Endodermal cell (in vitro differentiated cells): ENCODE results near the gene LRRIQ1. TPM values are rescaled to one million over a fixed set of nuclear protein-coding genes. Genes with fewer than 3 reads are reported as not detected.

Source experiments
- DNase-seq: peaks from one replicate; pipeline ENCODE4 v3.0.0-alpha.2; 2017
- H3K27ac ChIP-seq: 2 replicates; pipeline ENCODE4 v1.5.1; 2013; ENCODE audit warnings: mild to moderate bottlenecking, low read depth, low read length, moderate library complexity
- H3K27me3 ChIP-seq: 2 replicates; pipeline ENCODE4 v1.6.1; 2013; ENCODE audit warnings: mild to moderate bottlenecking, low read length, moderate library complexity; ENCODE audit not compliant: insufficient read depth, control insufficient read depth, poor library complexity, severe bottlenecking
- H3K36me3 ChIP-seq: 2 replicates; pipeline ENCODE4 v1.7.0; 2013; ENCODE audit warnings: mild to moderate bottlenecking, low read length, moderate library complexity; ENCODE audit not compliant: control insufficient read depth, insufficient read depth
- H3K4me1 ChIP-seq: one replicate; pipeline ENCODE4 v1.7.0; 2013; ENCODE audit warnings: low read length; ENCODE audit not compliant: control insufficient read depth, insufficient read depth
- H3K4me3 ChIP-seq: 2 replicates; pipeline ENCODE4 v1.5.1; 2013; ENCODE audit warnings: mild to moderate bottlenecking, low read length, moderate library complexity
- H3K9ac ChIP-seq: 2 replicates; pipeline ENCODE4 v1.6.1; 2013; ENCODE audit warnings: mild to moderate bottlenecking, low read length, moderate library complexity; ENCODE audit not compliant: poor library complexity, severe bottlenecking; ENCODE audit errors: extremely low read depth
- H3K9me3 ChIP-seq: 2 replicates; pipeline ENCODE4 v1.6.1; 2013; ENCODE audit warnings: mild to moderate bottlenecking, low read length, moderate library complexity; ENCODE audit not compliant: control insufficient read depth
- H3K27ac Mint-ChIP-seq: 2 replicates; pipeline ENCODE4 v1.8.0; 2020; ENCODE audit warnings: mixed read lengths
- H3K27me3 Mint-ChIP-seq: 2 replicates; pipeline ENCODE4 v1.8.0; 2021; ENCODE audit warnings: mild to moderate bottlenecking, mixed read lengths; ENCODE audit not compliant: insufficient read depth
- H3K36me3 Mint-ChIP-seq: 2 replicates; pipeline ENCODE4 v1.8.0; 2020; ENCODE audit warnings: low read depth, mixed read lengths
- H3K4me1 Mint-ChIP-seq: 2 replicates; pipeline ENCODE4 v1.8.0; 2020; ENCODE audit warnings: mixed read lengths
- H3K4me3 Mint-ChIP-seq: 2 replicates; pipeline ENCODE4 v1.8.0; 2020; ENCODE audit warnings: mild to moderate bottlenecking, moderate library complexity, mixed read lengths
- H3K9me3 Mint-ChIP-seq: 2 replicates; pipeline ENCODE4 v1.8.0; 2020; ENCODE audit warnings: mild to moderate bottlenecking, mixed read lengths
- WGBS, 2 experiments: methylation state at CpG; one replicate each; pipeline versions ENCODE4 v1.1.5 to v1.1.7; 2013; ENCODE audit warnings: missing lambda C conversion rate in 2 of 2, mixed read lengths in 1 of 2; ENCODE audit not compliant: insufficient coverage in 1 of 2, insufficient read length in 1 of 2; 5-methylcytosine and 5-hydroxymethylcytosine counted together
- total RNA-seq, 2 donors: library from RNA; stranded (reverse); fragmentation: NEBNext Ultra II Directional in 1 of 2; extraction: Animal tissue kit (Norgen Biotek cat#: 25700) in 1 of 2; gene quantifications; 2 replicates in 1 of 2; 3 replicates in 1 of 2; pipeline ENCODE4 v1.2.1, GENCODE V29; 2021
- TF ChIP-seq, protein P1 (sequence below): fragments of 200-600 bp; sonication (generic); conservative IDR thresholded peaks from 2 replicates; pipeline ENCODE4 v1.5.0; 2021; ENCODE audit warnings: antibody characterized with exemption, mild to moderate bottlenecking

The LRRIQ1 gene
- total RNA-seq, 2 donors from 2014 or later: 2.9 to 6.2 TPM

DNA sequence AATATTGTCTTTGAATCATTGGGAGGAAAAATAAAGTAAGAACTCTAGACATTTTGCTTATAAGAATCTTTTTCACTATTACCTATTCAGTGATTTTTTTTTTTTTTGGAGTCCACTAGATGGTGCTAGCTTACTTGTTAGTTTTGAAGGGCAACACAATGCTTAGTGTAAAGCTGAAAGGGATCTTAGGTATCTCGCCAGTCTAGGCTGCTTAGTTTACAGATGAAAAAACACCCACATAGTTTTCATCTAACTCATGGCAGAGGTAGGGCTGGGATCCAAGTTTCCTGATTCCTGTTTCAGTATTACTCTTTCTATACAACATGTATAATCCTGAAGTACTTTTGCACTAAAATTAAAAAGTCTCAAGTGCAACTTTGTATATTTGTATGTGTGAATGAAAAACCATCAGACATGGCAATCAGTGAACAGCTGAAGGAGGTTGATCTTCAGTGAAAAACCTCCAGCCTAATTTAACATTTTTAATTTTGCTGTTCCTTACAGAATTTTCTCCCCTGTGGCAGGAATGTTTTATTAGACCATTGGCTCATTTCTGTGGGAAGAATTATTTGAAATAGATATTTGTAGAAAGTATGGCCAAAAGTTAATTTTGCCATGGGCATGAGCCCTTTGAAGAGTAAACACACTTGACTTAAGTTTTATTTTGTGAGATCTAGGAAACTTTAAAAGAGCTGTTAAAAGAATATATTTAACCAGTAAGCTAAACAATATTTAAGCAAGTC is 40.7 kb downstream of the LRRIQ1 start:
- no peak overlapping the region for H3K27ac Mint-ChIP-seq
- H3K27ac ChIP-seq: no peak overlapping the region
- no peaks in the 10 kb centered on the region for H3K4me1 ChIP-seq
- TF ChIP-seq, protein P1, sequence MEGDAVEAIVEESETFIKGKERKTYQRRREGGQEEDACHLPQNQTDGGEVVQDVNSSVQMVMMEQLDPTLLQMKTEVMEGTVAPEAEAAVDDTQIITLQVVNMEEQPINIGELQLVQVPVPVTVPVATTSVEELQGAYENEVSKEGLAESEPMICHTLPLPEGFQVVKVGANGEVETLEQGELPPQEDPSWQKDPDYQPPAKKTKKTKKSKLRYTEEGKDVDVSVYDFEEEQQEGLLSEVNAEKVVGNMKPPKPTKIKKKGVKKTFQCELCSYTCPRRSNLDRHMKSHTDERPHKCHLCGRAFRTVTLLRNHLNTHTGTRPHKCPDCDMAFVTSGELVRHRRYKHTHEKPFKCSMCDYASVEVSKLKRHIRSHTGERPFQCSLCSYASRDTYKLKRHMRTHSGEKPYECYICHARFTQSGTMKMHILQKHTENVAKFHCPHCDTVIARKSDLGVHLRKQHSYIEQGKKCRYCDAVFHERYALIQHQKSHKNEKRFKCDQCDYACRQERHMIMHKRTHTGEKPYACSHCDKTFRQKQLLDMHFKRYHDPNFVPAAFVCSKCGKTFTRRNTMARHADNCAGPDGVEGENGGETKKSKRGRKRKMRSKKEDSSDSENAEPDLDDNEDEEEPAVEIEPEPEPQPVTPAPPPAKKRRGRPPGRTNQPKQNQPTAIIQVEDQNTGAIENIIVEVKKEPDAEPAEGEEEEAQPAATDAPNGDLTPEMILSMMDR: peak; percentile 79
- no peaks in the 10 kb centered on the region for H3K36me3 ChIP-seq
- no peak overlapping the region for H3K9ac ChIP-seq
- H3K4me3 Mint-ChIP-seq: no peak overlapping the region
- no peaks in the 10 kb centered on the region for H3K36me3 Mint-ChIP-seq
- 7% methylated on average over 1 of the region's 1 CpG; no CpG with 5 or more reads in 1 of the 2 experiments for WGBS, 2 experiments
- DNase-seq: peak; percentile 45
- no peaks in the 10 kb centered on the region for H3K27me3 Mint-ChIP-seq
- H3K27me3 ChIP-seq: no peaks in the 10 kb centered on the region
- no peak overlapping the region for H3K4me3 ChIP-seq
- H3K9me3 ChIP-seq: no peaks in the 10 kb centered on the region
- H3K9me3 Mint-ChIP-seq: no peaks in the 10 kb centered on the region
- H3K4me1 Mint-ChIP-seq: peaks cover 3% of the 10 kb centered on the region

DNA sequence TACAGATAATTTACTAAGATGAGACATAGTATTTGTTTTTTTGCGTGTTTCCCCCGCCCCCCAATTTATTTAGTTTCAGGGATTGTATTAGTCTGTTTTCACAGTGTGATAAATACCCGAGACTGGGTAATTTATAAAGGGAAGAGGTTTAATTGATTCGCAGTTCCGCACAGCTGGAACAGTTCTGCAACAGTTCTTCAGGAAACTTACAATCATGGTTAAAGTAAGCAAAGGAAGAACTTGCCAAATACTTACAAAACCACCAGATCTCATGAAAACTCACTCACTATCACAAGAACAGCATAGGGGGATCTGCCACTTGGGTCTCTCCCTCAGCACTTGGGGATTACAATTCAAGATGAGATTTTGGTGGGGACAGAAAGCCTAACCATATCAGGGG is 48.9 kb downstream of the LRRIQ1 start:
- 90% methylated on average over 5 of the region's 5 CpGs; no CpG with 5 or more reads in 1 of the 2 experiments for WGBS, 2 experiments
- Histone ChIP-seq H3K9me3 (no peaks in the 10 kb centered on the region), H3K27me3 (no peaks in the 10 kb centered on the region), H3K9ac (no peak overlapping the region), H3K4me1 (no peaks in the 10 kb centered on the region), H3K27ac (no peak overlapping the region), H3K4me3 (no peak overlapping the region), H3K36me3 (no peaks in the 10 kb centered on the region)
- peaks cover 6% of the 10 kb centered on the region for H3K9me3 Mint-ChIP-seq
- no peak overlapping the region for H3K4me3 Mint-ChIP-seq
- DNase-seq: no peak
- TF ChIP-seq, protein P1: no peak
- H3K4me1 Mint-ChIP-seq: no peaks in the 10 kb centered on the region
- H3K27me3 Mint-ChIP-seq: no peaks in the 10 kb centered on the region
- no peak overlapping the region for H3K27ac Mint-ChIP-seq
- no peaks in the 10 kb centered on the region for H3K36me3 Mint-ChIP-seq

DNA sequence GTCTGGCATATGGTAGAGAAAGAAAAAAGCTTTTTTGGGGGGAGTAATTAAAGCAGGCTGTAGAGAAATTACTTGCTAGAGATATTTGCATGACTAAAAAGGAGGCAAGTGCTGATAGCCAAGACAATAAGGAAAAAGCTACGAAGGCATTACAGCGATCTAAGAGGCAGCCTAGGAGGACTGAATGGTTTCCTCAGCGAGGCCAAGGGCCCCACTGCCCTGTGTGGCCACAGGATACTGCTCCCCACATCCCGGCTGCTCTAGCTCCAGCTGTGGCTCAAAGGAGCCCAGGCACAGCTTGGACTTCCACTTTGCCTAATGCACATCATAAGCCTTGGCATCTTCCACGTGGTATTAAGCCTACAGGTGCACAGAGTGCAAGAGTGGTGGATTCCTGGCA is 53.6 kb downstream of the LRRIQ1 start:
- DNase-seq: peak; percentile 46
- Mint-ChIP-seq H3K4me3 (no peak overlapping the region), H3K36me3 (no peaks in the 10 kb centered on the region), H3K9me3 (peaks cover 6% of the 10 kb centered on the region), H3K27ac (no peak overlapping the region), H3K4me1 (no peaks in the 10 kb centered on the region), H3K27me3 (no peaks in the 10 kb centered on the region)
- no peaks in the 10 kb centered on the region for H3K9me3 ChIP-seq
- no peak overlapping the region for H3K4me3 ChIP-seq
- 73 to 85% methylated on average over 3 to 5 of the region's 5 CpGs for WGBS, 2 experiments
- H3K4me1 ChIP-seq: no peaks in the 10 kb centered on the region
- TF ChIP-seq, protein P1: no peak
- H3K27me3 ChIP-seq: no peaks in the 10 kb centered on the region
- no peak overlapping the region for H3K9ac ChIP-seq
- H3K27ac ChIP-seq: no peak overlapping the region
- no peaks in the 10 kb centered on the region for H3K36me3 ChIP-seq
